Stimulated activated CD8-positive, alpha-beta memory T cell treated with anti-CD3 and anti-CD28 coated beads, Interleukin-2, amount 100 ng/mL, for 48 hours (primary cell): Measurements from ENCODE around the gene MTX2.

Experiments used
- DNase-seq, 2 donors: peaks; one replicate each; pipeline ENCODE4 v3.0.0-alpha.2; 2020; ENCODE audit warnings: low read depth in 2 of 2

The MTX2 gene

DNA sequence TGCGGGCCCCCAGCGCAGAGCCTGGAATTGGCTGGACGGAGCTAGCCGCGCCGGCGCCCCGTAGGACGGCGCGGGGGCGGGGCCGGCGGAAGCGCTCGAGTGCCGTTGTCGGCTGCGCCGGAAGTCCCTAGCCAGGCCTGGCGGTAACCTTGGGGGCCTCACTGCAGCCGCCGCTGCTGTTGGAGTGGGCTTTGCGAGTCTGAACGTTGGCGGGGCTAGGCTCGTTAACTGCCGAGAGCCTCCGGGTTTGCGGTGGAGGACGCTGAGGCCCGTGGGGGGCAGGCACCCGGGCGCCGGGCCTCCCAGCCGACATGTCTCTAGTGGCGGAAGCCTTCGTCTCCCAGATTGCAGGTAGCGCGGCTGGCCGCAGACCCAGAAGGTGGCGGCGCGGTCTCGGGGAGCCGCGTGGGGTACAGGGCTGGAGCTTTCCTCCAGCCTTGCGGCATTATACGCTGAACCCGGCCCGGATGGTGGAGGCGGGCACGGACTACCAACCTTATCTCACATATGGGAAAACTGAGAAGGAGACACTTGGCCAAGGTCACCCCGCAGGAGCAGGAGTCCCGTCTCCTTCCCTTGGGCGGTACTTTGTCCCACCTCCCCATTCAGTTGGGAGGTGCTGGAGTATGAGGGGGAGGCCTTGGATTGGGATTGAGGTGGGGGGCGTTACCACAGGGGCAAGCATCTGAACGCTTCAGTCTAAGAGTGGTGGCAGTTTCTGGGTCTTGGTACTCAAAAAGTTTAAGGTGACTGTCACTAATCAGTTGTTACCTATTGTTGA lies at the start of gene MTX2:
TSS of gene MTX2 (plus strand) at position 124 of the 781 bp plus-strand sequence. CDS start at position 312, 188 bp downstream.
- peak; percentile 60 to 65 for DNase-seq

DNA sequence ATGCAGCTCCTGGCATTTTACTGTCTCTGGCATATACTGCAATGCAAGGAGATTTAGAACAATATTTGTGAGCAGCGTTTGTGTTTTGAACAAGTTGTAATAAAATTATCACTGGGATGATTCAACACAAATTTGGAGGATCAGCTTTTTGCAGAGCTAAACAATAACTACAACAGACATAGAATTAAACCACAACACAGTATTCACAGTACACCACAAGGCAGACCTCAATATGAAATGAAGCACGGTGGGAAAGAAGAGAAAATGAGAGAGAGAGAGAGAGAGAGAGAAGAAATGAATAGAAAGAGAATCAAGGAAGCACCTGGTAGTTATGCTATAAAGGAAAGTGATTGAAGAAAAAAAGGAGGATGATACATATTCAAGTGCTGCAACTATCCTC lies 41.4 kb upstream of the MTX2 start:
- DNase-seq, result no peak

DNA sequence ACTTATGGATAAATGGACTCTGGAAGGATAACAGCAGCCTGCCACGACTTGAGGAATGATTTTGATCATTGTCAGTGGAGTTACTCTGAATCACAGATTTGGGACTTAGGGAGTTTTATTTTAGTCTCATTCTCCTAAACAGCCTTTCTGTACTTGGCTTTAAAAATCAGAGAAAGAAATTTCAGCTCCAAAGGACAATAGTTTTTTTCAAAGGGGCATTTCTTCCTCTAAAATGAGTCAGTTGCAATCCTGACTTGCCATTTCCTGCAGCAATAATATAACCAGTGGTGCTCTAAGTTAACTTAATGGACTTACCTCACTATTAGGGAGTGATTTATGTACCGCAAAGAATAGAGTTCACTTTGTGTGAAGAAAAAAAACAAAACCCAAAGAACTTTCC lies 35.1 kb upstream of the MTX2 start:
- DNase-seq, result no peak

DNA sequence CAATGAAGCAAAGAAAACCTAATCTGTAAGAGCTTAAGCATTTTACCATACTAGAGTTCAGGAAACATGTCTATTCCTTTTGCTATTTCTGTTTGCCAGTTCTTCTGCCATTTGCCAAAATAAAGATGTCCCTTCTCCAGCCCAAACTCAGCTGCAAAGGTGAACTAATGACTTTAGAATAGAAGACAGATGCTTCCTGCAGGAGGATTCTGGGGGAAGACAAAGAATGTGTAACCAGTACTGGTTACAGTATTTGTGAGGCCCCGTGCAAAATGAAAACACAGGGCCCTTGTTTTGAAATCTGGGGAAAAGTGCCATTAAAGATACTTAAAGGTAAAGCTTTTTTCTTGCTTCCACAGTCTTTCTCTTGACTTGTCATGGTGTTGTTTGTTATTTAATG lies 34.3 kb upstream of the MTX2 start:
- DNase-seq, result no peak

DNA sequence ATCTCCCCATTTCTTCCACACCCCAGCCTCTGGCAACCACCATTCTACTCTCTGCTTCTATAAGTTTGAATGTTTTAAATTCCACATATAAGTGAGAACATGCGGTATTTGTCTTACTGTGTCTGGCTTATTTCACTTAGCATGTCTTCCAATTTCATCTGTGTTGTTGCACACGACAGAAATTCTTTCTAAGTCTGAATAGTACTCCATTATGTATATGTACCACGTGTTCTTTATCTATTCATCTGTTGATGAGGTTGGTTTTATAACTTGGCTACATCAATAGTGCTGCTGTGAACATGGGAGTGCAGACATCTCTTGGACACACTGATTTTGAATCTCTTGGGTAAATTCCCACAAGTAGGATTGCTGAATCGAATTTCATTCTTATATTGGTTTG lies 31.8 kb upstream of the MTX2 start:
- no peak for DNase-seq

DNA sequence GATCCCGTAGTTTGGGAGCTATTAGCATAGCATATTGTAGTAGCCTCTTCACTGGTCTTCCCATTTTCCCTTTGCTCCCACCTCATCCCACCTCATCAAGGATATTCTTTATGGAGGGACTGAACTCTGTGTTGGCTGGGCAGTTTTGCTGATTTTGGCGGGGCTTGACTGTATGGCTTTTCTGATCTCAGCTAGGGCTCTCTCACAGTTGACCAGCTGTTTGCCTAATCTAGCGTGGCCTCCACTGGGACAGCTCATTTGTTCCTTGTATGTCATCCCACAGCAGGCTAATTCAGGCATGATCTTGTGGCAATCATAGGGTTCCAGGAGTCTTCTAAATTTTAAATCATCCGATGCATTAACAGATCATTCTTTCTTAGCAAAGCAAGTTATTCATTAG lies 30.2 kb upstream of the MTX2 start:
- DNase-seq, result no peak

DNA sequence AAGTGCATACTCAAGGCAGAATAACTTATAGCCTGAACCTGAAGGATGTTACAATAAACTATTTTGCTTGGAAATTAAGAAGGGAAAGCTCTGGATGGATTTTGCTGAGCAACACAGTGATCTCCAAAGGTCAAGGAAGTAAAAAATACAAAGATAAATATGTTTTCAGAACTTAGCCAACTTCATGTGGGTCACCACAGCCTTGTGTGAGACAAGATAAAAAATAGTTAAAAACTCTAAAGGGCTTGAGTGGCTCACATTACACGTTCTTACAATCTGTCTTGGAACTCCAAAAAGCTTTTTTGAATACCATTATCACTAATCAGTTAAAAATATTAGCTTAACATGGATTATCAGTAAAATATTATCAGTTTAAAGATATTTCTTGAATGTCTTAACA lies 28.9 kb upstream of the MTX2 start:
- DNase-seq, result no peak

DNA sequence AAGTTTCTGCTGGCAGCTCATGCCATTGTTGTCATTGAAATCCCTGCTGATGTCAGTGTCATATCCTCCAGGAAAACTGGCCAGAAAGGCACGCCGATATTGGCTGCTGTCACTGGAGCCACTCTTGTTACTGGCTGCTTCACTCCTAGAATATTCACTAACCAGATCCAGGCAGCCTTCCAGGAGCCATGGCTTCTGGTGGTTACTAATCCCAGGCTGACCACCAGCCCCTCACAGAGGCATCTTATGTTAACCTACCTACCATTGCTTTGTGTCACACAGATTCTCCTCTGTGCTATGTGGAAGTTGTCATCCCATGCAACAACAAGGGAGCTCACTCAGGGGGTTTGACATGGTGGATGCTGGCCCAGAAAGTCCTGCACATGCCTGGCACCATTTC lies 27.0 kb upstream of the MTX2 start:
- no peak for DNase-seq

DNA sequence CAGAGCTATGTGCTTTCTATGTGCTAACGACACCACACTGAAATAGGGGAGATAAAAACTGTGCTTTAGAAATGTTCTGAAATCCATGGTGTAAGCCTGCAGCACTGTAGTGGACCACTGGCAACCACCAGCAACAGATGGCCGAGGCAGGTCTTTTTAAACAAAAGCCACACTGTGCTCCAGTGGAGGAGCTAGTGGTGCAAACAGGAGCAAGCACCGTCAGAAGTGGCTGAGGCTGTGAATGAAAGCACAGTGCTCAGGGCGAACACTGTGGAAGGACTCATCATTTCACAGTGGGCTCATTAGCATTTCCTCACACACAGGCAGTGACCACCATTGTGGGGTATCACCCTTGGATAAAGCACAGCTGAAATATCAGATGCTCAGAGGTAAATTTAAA lies 22.9 kb upstream of the MTX2 start:
- no peak for DNase-seq

DNA sequence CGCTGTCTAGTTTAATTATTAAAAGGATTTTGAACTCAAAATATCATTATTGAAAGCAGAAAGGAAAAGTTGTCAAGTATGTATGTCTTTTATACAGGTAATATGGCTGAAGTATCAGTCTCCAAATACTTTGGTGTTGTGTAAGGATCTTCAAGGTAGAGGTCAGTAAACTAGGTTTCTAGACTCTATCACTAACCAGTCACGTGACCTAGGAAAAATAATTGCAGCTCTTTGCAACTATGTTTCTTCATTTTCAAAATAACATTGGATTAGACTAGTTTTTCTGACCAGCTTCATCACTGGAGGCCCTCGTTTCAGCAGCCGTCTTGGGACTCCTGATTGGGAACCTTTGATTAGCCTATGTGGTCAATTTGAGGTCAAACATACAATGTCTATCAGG lies 21.4 kb upstream of the MTX2 start:
- DNase-seq, result no peak

DNA sequence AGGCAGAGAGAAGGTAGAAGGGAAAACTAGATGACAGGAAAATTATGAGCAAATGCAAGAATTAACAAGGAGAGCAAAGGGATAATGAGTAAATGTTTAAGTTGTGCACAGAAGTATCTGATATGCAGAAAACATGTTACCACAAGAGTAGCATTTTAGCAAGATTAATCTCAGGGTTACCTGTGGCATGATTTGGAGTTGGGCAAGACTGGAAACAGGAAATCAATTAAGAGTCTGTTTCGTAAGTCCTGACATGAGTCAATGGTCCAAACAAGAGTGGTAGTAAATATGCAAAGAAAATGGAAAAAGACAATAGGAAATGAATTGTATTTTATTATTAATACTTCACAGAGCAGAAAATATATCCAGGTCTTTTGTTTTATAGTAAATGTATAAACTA lies 17.3 kb upstream of the MTX2 start:
- DNase-seq, result no peak

DNA sequence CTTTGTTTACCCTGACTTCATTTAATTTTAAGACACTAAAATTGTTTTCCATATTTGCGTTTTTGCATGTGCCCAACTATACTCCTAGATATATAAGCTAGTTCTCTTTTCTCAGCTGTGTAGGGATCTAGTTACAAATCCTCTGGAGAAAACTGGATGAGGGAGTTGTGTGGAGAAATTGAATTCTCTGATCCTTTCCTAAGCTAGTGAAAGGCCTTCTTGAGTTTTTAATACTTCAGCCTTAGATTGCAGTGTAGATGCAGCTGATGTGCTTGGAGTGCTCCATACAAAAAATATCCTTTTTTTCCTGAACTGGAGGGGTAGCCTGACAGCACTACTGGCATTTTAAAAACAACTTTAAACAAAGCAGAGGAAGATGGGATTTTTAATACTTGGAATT lies 8.6 kb upstream of the MTX2 start:
- DNase-seq, result no peak

DNA sequence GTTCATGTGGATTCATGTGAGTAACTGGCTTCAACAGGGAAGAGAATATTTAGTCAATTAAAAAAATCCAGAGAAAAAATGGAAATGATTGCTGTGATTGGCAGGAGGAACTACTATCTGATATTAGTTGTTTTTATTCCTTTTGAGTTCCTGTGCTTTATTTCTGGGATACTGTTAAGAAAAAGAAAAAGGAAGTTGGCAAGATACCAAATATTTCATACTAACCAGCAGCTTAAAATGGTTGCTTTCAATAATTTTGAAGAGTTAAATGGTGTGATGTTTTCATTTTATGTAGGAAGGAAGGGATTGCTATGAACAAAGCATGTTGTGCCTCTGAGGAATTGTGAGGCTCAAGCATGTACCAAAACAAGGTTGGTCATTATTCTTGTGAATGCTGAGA lies 8.1 kb upstream of the MTX2 start:
- DNase-seq, result no peak

DNA sequence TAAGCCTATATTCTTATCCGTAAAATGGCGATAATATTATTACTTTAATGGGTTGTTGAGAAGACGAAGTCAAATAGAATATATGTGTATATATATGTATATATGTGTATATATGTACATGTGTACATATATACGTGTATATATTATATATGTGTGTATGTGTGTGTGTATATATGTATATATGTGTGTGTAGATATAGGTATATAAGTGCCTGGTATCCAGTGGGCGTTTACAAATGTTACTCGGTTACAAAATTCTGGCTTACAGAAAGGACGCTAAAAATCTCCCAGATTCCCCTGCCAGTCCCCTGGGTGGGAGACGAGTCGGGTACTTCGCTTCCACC lies 295 bp upstream of the MTX2 start:
- DNase-seq, result no peak

DNA sequence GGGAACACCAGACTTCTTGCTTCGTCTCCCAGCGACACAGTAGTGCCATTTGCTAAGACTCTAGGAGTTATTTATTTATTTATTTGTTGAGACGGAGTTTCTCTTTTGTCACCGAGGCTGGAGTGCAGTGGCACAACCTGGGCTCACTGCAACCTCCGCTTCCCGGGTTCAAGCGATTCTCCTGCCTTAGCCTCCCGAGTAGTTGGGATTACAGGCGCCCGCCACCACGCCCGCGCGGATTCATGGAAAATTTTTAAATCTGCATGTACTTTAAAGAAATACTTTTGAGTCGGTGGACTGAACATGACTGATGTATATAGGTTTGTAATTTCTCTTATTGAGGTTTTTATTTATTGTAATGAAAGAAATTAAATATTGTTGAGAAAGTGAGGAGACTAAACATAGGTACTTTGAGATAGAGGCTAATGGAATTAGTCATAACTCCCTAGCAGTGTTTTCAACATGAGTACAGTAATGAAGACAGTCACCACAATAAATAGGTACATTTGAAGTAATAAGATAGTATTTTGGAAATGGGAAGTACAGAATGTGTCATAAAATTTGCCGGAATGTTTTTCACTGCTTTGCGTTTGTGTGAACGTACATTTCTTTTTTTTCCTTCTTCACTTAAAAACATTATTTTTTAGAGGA lies 983 bp downstream of the MTX2 start:
- no peak for DNase-seq

DNA sequence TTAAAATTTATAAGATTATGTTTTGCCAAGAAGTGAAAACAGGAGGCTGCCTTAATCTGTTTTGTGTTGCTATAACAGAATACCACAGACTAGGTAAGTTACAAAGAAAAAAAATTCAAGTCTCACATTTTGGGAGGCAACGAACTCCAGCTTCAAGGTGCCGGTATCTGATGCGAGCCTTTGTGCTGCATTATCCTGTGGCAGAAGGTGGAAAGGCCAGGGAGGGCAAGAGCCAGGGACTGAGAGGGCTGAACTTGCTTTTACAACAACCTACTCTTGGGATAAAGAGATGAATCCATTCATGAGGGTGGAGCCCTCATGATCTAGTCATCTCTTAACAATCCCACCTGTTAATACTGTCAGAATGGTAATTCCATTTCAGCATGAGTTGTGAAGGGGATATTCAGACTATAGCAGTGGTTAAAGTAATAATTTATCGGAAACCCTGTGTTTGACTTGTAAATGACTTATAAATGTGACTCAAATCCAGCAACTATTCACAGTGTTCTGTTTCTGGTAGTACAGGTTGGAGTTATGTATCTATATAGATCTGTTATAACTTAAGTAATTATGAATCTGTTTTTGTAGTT lies 3.7 kb downstream of the MTX2 start:
- DNase-seq, result no peak

DNA sequence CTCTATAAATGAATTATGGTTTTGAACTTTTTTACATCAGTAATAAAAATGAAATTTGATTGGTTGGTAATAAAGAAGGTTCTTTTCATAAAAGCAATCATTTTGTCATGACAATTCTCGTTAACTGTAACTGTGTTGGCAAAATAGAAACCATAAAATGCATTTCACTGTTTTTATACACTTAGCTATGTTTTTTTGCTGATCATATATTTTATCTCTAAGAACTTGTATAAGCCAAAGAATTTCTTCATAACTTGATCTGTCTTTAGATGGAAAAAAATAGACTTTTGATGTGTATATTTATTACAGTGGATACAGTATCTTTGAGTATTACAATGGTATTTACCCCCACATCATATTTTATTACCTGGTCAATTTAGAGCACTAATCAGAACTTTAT lies 9.7 kb downstream of the MTX2 start:
- DNase-seq, result no peak

DNA sequence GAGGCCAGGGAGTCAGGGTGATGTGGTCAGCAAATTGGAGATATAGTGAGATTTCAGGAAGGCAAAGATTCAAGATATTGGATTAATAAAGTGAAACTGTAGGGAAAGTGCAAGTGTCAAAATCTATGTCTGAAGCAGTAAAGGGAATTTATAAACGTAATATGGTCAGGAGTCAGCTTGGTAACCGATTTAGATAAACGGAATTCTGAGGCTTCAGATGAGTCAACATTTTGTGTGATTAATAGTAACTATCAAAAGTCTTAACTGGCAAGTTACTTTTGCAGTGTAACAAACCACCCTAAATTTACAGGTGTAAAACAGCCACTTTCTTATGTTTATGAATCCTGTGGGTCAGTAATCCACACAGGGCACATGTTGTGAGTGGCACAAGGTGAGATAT lies 10.9 kb downstream of the MTX2 start:
- DNase-seq, result no peak

DNA sequence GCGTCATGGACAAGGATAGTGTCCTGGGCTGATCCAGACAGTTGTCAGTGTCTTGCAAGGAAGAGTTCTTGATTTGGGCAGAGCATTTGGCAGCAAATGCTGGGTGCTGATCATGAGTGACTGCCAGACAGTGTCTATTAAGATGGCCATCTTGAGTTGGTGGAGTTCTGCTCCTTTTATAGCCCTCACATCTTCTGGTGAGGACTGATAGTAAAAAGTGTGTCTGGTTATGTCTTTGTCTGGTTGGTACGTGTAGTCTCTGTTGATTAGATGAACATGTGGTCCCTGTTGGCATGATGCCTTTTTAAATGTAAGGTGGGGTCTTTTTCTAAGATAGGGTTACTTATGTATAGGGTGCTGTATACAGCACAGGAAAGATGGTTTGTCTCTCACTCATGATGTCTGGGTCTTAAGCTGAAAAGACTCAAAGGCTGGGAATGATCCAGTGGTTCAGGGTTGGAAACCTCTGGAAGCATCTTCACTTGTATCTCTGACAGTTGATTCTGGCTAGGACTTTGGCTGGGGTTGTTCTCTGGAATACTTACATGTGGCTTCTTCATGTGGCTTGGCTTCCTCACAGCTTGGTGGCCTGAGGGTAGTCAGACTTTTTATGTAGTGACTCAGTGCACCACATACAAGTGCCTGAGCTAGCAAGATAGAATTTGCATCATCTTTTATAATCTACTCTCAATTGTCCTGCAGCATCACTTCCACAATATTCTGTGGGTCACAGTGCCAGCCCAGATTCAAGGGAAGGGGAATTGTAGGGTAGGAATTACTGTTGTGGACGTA lies 11.8 kb downstream of the MTX2 start:
- DNase-seq, result no peak

DNA sequence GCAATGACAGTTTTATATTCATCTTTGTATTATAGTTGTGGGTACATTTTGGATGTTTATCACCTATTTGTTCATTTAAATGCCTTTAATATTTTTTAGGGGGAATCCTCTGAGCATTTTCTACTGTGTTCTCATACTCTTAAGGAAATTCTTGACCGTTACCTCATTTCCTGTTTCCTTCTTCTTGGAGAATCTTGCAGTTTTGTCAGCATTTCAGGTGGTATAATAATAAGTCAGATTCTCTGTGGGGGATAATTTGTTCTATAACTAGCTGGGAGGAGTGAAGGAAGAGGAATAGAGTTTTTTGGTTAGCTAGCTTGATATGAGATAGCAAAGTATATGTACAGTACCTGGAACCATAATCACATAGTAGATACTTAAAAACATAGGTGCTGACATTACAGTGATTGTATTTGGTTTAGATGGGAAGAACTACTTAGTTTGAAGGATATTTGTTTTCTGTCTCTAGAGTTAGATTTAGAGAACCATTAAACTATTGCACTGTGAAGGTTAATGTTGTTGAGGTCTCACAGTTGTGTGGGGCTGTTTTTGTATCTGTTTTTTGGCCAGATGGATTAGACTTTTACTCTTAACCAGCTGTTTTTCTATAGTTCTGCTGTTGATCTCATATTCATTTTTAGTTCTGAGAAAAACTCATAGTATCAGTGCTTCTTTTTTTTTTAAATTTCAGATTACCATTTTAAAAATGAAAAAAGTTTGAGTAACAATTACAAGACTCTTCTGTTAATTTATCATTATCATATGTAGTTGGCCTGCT lies 14.2 kb downstream of the MTX2 start:
- DNase-seq, result no peak

DNA sequence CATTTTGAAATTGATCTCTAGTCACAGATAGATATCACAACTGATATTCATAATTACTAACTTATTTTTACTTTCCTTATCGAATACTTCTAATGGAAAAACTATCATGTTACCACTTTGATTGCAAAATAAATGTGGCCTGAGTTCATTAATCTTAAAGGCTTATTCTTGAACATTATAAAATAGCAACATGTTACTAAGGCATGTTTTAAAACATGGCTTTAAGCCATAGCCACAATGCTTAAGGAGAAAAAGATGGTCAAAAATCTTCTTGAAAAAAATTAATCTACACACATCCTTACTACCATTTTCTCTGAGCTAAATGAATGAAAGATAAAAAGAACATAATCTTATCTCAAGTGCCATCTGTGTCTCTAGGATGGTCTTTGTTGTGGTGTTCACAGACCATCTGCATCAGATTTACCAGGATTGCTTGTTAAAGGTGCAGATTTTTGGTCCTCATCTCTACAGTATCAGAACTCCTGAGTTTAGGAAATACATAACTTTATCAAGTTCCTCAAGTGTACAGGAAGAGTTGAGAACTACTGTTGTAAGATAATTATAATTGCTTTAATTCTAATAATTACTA lies 15.3 kb downstream of the MTX2 start:
- no peak for DNase-seq
